OCI-LY1 (cell line): ENCODE measurements around the gene WDR82.

Experiments used
- H2AFZ ChIP-seq: fragments of 200-600 bp; sonication (generic), shearing (Covaris generic); 2 replicates; pipeline ENCODE4 v1.6.0; 2014; ENCODE audit warnings: antibody characterized with exemption, mild to moderate bottlenecking, low read length
- H3F3A ChIP-seq: fragments of 200-600 bp; sonication (generic), shearing (Covaris generic); 2 replicates; pipeline ENCODE4 v1.6.0; 2014; ENCODE audit warnings: mild to moderate bottlenecking, antibody characterized with exemption, low read length, moderate library complexity; ENCODE audit not compliant: insufficient read depth
- H3K27ac ChIP-seq: fragments of 200-600 bp; sonication (generic); 2 replicates; pipeline ENCODE4 v1.5.1; 2014; ENCODE audit warnings: low read length, mixed run types, mild to moderate bottlenecking, low read depth; ENCODE audit not compliant: poor library complexity, severe bottlenecking
- H3K27me3 ChIP-seq: fragments of 200-600 bp; sonication (generic); 2 replicates; pipeline ENCODE4 v1.6.0; 2014; ENCODE audit warnings: antibody characterized with exemption, mild to moderate bottlenecking, low read length, moderate library complexity; ENCODE audit not compliant: insufficient read depth
- H3K36me3 ChIP-seq: fragments of 200-600 bp; sonication (generic); 2 replicates; pipeline ENCODE4 v1.6.1; 2014; ENCODE audit warnings: mild to moderate bottlenecking, antibody characterized with exemption, low read length, moderate library complexity, mixed read lengths; ENCODE audit not compliant: insufficient read depth
- H3K4me1 ChIP-seq: fragments of 200-600 bp; sonication (generic); 2 replicates; pipeline ENCODE4 v1.5.1; 2014; ENCODE audit warnings: mild to moderate bottlenecking, low read length, moderate library complexity; ENCODE audit not compliant: insufficient read depth, severe bottlenecking
- H3K4me2 ChIP-seq: fragments of 200-600 bp; sonication (generic), shearing (Covaris generic); 2 replicates; pipeline ENCODE4 v1.6.1; 2014; ENCODE audit warnings: low read length
- H3K4me3 ChIP-seq: fragments of 200-600 bp; sonication (generic); 2 replicates; pipeline ENCODE4 v1.5.1; 2014; ENCODE audit warnings: low read length, low read depth, mild to moderate bottlenecking, mixed read lengths; ENCODE audit not compliant: poor library complexity, severe bottlenecking
- H3K79me2 ChIP-seq: fragments of 200-600 bp; shearing (Covaris generic); 2 replicates; pipeline ENCODE4 v1.6.1; 2016; ENCODE audit warnings: mixed run types, low read length, mixed read lengths; ENCODE audit not compliant: insufficient read depth
- H3K9ac ChIP-seq: fragments of 200-600 bp; sonication (generic), shearing (Covaris generic); 2 replicates; pipeline ENCODE4 v1.6.1; 2014; ENCODE audit warnings: mild to moderate bottlenecking, low read length, mixed read lengths
- H3K9me2 ChIP-seq: fragments of 200-600 bp; sonication (generic), shearing (Covaris generic); 2 replicates; pipeline ENCODE4 v1.6.1; 2014; ENCODE audit warnings: low read depth, mild to moderate bottlenecking, low read length, mixed read lengths
- H3K9me3 ChIP-seq: fragments of 200-600 bp; shearing (Covaris generic); 2 replicates; pipeline ENCODE4 v1.6.1; 2014; ENCODE audit warnings: low read length, mixed read lengths
- H4K20me1 ChIP-seq: fragments of 200-600 bp; sonication (generic), shearing (Covaris generic); 2 replicates; pipeline ENCODE4 v1.6.0; 2016; ENCODE audit warnings: mild to moderate bottlenecking, low read length; ENCODE audit not compliant: insufficient read depth
- EZH2 ChIP-seq: fragments of 200-600 bp; sonication (generic), shearing (Covaris generic); IDR thresholded peaks from 2 replicates; pipeline ENCODE4 v1.8.0; 2017; ENCODE audit warnings: borderline replicate concordance, mixed run types, mild to moderate bottlenecking, antibody characterized with exemption, low read length, moderate library complexity, mixed read lengths
- TF ChIP-seq, protein P1 (sequence below): fragments of 200-600 bp; sonication (generic), shearing (Covaris generic); IDR thresholded peaks from 2 replicates; pipeline ENCODE4 v1.5.1; 2017; ENCODE audit warnings: mild to moderate bottlenecking, antibody characterized with exemption, low read length, moderate library complexity, mixed read lengths

WDR82 gene

DNA sequence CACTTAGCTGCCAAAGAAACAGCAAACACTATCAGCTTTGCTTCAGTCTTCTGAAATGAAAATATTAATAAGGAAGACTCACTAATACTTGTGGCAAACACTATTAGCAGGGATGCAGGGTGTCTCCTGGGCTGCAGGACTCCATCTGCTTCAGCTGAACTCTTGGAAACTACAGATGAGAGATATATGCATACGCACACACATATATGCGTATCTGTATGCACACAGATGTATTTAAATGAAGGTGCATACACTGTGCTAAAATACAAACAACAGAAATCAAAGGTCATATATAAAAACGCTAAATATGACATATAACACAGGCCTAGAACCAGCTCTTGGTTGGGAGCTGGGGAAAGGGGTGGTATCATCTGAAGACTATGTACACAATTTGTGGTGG lies 22.3 kb downstream of the WDR82 start:
- H3F3A ChIP-seq: no peaks in the 10 kb centered on the region
- peaks cover 20% of the 10 kb centered on the region for H3K4me1 ChIP-seq
- H3K4me2 ChIP-seq: no peak overlapping the region
- H3K9me2 ChIP-seq: no peaks in the 10 kb centered on the region
- H3K27me3 ChIP-seq: no peaks in the 10 kb centered on the region
- no peak overlapping the region for H2AFZ ChIP-seq
- TF ChIP-seq, protein P1, sequence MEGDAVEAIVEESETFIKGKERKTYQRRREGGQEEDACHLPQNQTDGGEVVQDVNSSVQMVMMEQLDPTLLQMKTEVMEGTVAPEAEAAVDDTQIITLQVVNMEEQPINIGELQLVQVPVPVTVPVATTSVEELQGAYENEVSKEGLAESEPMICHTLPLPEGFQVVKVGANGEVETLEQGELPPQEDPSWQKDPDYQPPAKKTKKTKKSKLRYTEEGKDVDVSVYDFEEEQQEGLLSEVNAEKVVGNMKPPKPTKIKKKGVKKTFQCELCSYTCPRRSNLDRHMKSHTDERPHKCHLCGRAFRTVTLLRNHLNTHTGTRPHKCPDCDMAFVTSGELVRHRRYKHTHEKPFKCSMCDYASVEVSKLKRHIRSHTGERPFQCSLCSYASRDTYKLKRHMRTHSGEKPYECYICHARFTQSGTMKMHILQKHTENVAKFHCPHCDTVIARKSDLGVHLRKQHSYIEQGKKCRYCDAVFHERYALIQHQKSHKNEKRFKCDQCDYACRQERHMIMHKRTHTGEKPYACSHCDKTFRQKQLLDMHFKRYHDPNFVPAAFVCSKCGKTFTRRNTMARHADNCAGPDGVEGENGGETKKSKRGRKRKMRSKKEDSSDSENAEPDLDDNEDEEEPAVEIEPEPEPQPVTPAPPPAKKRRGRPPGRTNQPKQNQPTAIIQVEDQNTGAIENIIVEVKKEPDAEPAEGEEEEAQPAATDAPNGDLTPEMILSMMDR: no peak
- no peak for TF ChIP-seq EZH2
- no peak overlapping the region for H3K9ac ChIP-seq
- H3K9me3 ChIP-seq: no peaks in the 10 kb centered on the region
- no peak overlapping the region for H3K4me3 ChIP-seq
- H3K79me2 ChIP-seq: no peaks in the 10 kb centered on the region
- H4K20me1 ChIP-seq: no peaks in the 10 kb centered on the region
- H3K27ac ChIP-seq: no peak overlapping the region
- peaks cover 93% of the 10 kb centered on the region for H3K36me3 ChIP-seq

DNA sequence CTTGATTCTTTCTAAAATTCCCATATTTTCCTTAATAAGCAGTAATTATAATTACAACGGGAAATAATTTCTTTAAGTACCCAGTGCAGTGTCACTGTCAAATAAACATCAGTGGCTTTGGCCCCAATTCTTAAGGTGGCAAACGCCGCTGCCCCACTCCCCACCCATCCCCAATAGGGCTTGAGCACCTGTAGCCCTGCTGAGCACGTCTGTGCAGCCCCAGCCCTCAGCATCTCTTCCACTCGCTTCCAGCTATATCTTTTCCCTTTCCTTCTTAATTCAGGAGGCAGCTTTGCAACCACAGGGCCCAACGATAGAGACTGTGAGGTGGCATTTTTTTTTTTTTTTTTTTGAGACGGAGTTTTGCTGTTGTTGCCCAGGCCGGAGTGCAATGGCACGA lies 23.8 kb downstream of the WDR82 start:
- Histone ChIP-seq H3K9me3 (no peaks in the 10 kb centered on the region), H2AFZ (no peak overlapping the region), H4K20me1 (no peaks in the 10 kb centered on the region), H3K27me3 (no peaks in the 10 kb centered on the region), H3K9me2 (no peaks in the 10 kb centered on the region), H3K36me3 (peaks cover 91% of the 10 kb centered on the region), H3K79me2 (no peaks in the 10 kb centered on the region), H3K9ac (no peak overlapping the region), H3K4me3 (no peak overlapping the region), H3K4me2 (no peak overlapping the region), H3K4me1 (peaks cover 20% of the 10 kb centered on the region), H3F3A (no peaks in the 10 kb centered on the region), H3K27ac (no peak overlapping the region)
- TF ChIP-seq, protein P1: no peak
- TF ChIP-seq EZH2: no peak

DNA sequence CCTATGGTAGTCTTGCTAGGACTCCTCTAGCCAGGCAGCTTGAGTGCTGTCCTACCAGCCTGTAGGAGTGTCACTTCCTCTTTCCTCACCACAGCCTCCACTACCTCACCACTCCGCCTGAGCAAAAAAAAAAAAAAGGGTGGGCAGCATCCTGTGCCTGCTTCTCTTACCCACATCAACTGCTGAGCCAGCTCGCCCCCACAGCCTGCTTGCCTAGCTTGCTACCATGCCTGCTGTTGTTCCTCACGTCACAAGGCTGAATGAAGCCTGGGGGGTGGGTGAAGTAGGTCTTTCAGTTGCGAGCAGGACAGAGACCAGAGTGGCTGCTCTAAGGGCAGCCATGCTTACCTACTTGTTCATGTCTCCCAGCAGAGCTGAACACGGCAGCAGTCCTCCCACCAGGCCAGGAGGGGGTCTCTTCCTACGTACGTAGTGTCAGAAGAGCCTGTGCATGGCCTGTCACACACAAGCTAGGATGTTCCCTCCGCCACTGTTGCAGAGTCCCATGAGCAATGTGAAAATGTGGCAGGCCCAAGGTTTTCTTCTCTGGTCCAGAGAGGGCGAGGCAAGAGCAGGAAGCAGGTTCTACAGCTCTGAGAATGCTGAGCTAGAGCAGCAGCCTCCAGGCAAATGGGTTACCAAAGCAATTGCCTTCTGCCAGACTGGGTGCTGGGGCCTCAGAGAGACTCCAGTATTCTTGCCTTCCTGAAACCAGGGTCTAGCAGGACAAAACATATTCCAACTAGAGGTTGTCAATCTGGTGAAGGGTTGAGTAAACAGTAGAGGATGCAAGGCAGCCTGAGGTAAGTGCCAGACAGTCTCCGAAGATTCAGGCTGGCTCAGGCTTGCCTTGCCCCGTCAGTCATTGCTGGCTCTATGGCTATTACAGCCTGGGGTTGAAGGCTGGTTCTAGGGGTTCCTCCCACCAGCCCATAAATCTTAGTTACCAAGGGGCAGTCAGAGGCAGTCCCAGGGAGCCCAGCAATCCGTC lies 24.8 kb downstream of the WDR82 start:
- Histone ChIP-seq H3K9me3 (no peaks in the 10 kb centered on the region), H3K27ac (peak overlapping the region; percentile 87), H3K27me3 (no peaks in the 10 kb centered on the region), H3K4me3 (no peak overlapping the region), H2AFZ (no peak overlapping the region), H3K9me2 (no peaks in the 10 kb centered on the region), H3K4me2 (peak overlapping the region; percentile 48; the same call in 1 of the 2 replicates), H3K9ac (peak overlapping the region; percentile 31; the same call in 1 of the 2 replicates), H4K20me1 (no peaks in the 10 kb centered on the region), H3K4me1 (peaks cover 20% of the 10 kb centered on the region), H3K36me3 (peaks cover 89% of the 10 kb centered on the region), H3K79me2 (no peaks in the 10 kb centered on the region), H3F3A (no peaks in the 10 kb centered on the region)
- TF ChIP-seq, protein P1: no peak; the same call in 1 of the 2 replicates
- TF ChIP-seq EZH2: no peak
